Dedifferentiated amniotic fluid mesenchymal stem cell (primary cell): ENCODE data around the gene HADH.
"Not testable (repeated sequence)": the region's sequence is repeated elsewhere in the genome, so short reads cannot be mapped to it uniquely, and the experiment has no call there.

Source experiments
- DNase-seq: peaks from one replicate; pipeline ENCODE4 v3.0.0-alpha.2; 2016; ENCODE audit errors: extremely low spot score

HADH gene

GRCh38 chr4:108031427-108032083, 41.9 kb downstream of the HADH start:
- no peak for DNase-seq

GRCh38 chr4:108033348-108033747, 43.7 kb downstream of the HADH start:
- DNase-seq: no peak

GRCh38 chr4:108034565-108034964, 44.9 kb downstream of the HADH start:
- no peak for DNase-seq

- no peak for DNase-seq
These were observed 46.0 kb downstream of the HADH start for GRCh38 chr4:108035691-108036090.

GRCh38 chr4:108036213-108036612, 46.5 kb downstream of the HADH start:
- no peak for DNase-seq

GRCh38 chr4:108037884-108038283, 48.2 kb downstream of the HADH start:
- no peak for DNase-seq

GRCh38 chr4:108042927-108043326, 53.2 kb downstream of the HADH start:
- DNase-seq: no peak

GRCh38 chr4:108043526-108043925, 53.8 kb downstream of the HADH start:
- no peak for DNase-seq

- DNase-seq: no peak
These were observed 55.4 kb downstream of the HADH start for GRCh38 chr4:108044951-108045686.

GRCh38 chr4:108045687-108046024, 56.0 kb downstream of the HADH start:
- no peak for DNase-seq

GRCh38 chr4:108047199-108047598, 57.5 kb downstream of the HADH start:
- no peak for DNase-seq

- DNase-seq: no peak
These were observed 58.5 kb downstream of the HADH start for GRCh38 chr4:108048157-108048556.

- no peak for DNase-seq
These were observed 59.3 kb downstream of the HADH start for GRCh38 chr4:108048997-108049396.

- no peak for DNase-seq
These were observed 59.7 kb downstream of the HADH start for GRCh38 chr4:108049406-108049805.

- DNase-seq: not testable (repeated sequence)
These were observed 60.8 kb downstream of the HADH start for GRCh38 chr4:108050166-108051111.

- DNase-seq: no peak
These were observed 61.7 kb downstream of the HADH start for GRCh38 chr4:108051343-108051742.

GRCh38 chr4:108052558-108053120, 63.0 kb downstream of the HADH start:
- DNase-seq: no peak

GRCh38 chr4:108053251-108053711, 63.6 kb downstream of the HADH start:
- no peak for DNase-seq

GRCh38 chr4:108054025-108054638, 64.4 kb downstream of the HADH start:
- DNase-seq: no peak

GRCh38 chr4:108055787-108056186, 66.1 kb downstream of the HADH start:
- no peak for DNase-seq

GRCh38 chr4:108056418-108056817, 66.7 kb downstream of the HADH start:
- DNase-seq: no peak
